IPS-20b (cell line): ENCODE measurements around the gene CLDN7.

Source experiments
- H3K27ac ChIP-seq: one replicate; pipeline ENCODE4 v1.5.1; 2013; ENCODE audit warnings: low read length
- H3K27me3 ChIP-seq: 2 replicates; pipeline ENCODE4 v1.6.1; 2013; ENCODE audit warnings: mild to moderate bottlenecking, low read length, inconsistent platforms; ENCODE audit not compliant: insufficient read depth
- H3K36me3 ChIP-seq: 2 replicates; pipeline ENCODE4 v1.6.1; 2013; ENCODE audit warnings: low read depth, mild to moderate bottlenecking, inconsistent platforms, low read length, moderate library complexity; ENCODE audit not compliant: insufficient read depth
- H3K4me1 ChIP-seq: 2 replicates; pipeline ENCODE4 v1.6.1; 2013; ENCODE audit warnings: mild to moderate bottlenecking, control low read depth, inconsistent platforms, low read length, moderate library complexity; ENCODE audit not compliant: insufficient read depth
- H3K4me3 ChIP-seq: 2 replicates; pipeline ENCODE4 v1.5.1; 2013; ENCODE audit warnings: mild to moderate bottlenecking, low read length, inconsistent platforms
- H3K9ac ChIP-seq: 2 replicates; pipeline ENCODE4 v1.6.1; 2013; ENCODE audit warnings: low read depth, mild to moderate bottlenecking, inconsistent platforms, low read length, moderate library complexity
- H3K9me3 ChIP-seq: 2 replicates; pipeline ENCODE4 v1.6.1; 2013; ENCODE audit warnings: mild to moderate bottlenecking, low read depth, low read length, inconsistent platforms; ENCODE audit not compliant: insufficient read depth

Gene CLDN7

GRCh38 chr17:7220593-7221277, 41.5 kb downstream of the CLDN7 start:
- H3K36me3 ChIP-seq: peaks cover 48% of the 10 kb centered on the region
- no peaks in the 10 kb centered on the region; the same call in 1 of the 2 replicates for H3K27me3 ChIP-seq
- H3K27ac ChIP-seq: no peak overlapping the region
- no peaks in the 10 kb centered on the region for H3K9me3 ChIP-seq
- H3K9ac ChIP-seq: peak overlapping the region; percentile 81
- H3K4me3 ChIP-seq: peak overlapping the region; percentile 80
- peaks cover 23% of the 10 kb centered on the region; the same call in 1 of the 2 replicates for H3K4me1 ChIP-seq

- Histone ChIP-seq H3K4me1 (peaks cover 29% of the 10 kb centered on the region; the same call in 1 of the 2 replicates), H3K4me3 (peak within 1 kb of the TSS; percentile 80), H3K9me3 (no peaks in the 10 kb centered on the region), H3K27me3 (no peaks in the 10 kb centered on the region; the same call in 1 of the 2 replicates), H3K27ac (no peak within 1 kb of the TSS), H3K36me3 (peaks cover 41% of the 10 kb centered on the region), H3K9ac (peak within 1 kb of the TSS; percentile 81)
These were observed 42.3 kb downstream of the CLDN7 start, which contains the start of the genes ACADVL and DLG4 for GRCh38 chr17:7219812-7220592. ACADVL (plus strand) TSS chr17:7219938; CDS start chr17:7219985, 47 bp downstream. DLG4 (minus strand) TSS chr17:7219836.

GRCh38 chr17:7219229-7219811, 43.0 kb downstream of the CLDN7 start:
- H3K27ac ChIP-seq: no peak overlapping the region
- peaks cover 31% of the 10 kb centered on the region; the same call in 1 of the 2 replicates for H3K4me1 ChIP-seq
- no peaks in the 10 kb centered on the region; the same call in 1 of the 2 replicates for H3K27me3 ChIP-seq
- H3K9me3 ChIP-seq: no peaks in the 10 kb centered on the region
- peak overlapping the region; percentile 81; the same call in 1 of the 2 replicates for H3K9ac ChIP-seq
- H3K4me3 ChIP-seq: peak overlapping the region; percentile 80
- H3K36me3 ChIP-seq: peaks cover 35% of the 10 kb centered on the region

GRCh38 chr17:7218758-7219157, 43.5 kb downstream of the CLDN7 start:
- H3K27ac ChIP-seq: no peak overlapping the region

GRCh38 chr17:7218166-7218565, 44.1 kb downstream of the CLDN7 start:
- Histone ChIP-seq H3K27ac (no peak overlapping the region), H3K9ac (peak overlapping the region; percentile 74; the same call in 1 of the 2 replicates), H3K4me1 (peaks cover 36% of the 10 kb centered on the region; the same call in 1 of the 2 replicates)

More at GRCh38 chr17:7218758-7219157, 43.5 kb downstream of the CLDN7 start:
- no peaks in the 10 kb centered on the region; the same call in 1 of the 2 replicates for H3K27me3 ChIP-seq
- peak overlapping the region; percentile 81; the same call in 1 of the 2 replicates for H3K9ac ChIP-seq
- peaks cover 31% of the 10 kb centered on the region; the same call in 1 of the 2 replicates for H3K4me1 ChIP-seq
- peaks cover 30% of the 10 kb centered on the region for H3K36me3 ChIP-seq
- H3K9me3 ChIP-seq: no peaks in the 10 kb centered on the region
- no peak overlapping the region for H3K4me3 ChIP-seq

GRCh38 chr17:7217113-7217987, 44.9 kb downstream of the CLDN7 start:
- Histone ChIP-seq H3K9ac (peak overlapping the region; percentile 74; the same call in 1 of the 2 replicates), H3K4me1 (peaks cover 37% of the 10 kb centered on the region; the same call in 1 of the 2 replicates), H3K9me3 (no peaks in the 10 kb centered on the region), H3K27ac (peak overlapping the region; percentile 63), H3K27me3 (no peaks in the 10 kb centered on the region; the same call in 1 of the 2 replicates), H3K36me3 (peaks cover 16% of the 10 kb centered on the region), H3K4me3 (peak overlapping the region; percentile 77)

More at GRCh38 chr17:7218166-7218565, 44.1 kb downstream of the CLDN7 start:
- Histone ChIP-seq H3K27me3 (no peaks in the 10 kb centered on the region; the same call in 1 of the 2 replicates), H3K36me3 (peaks cover 24% of the 10 kb centered on the region), H3K9me3 (no peaks in the 10 kb centered on the region), H3K4me3 (peak overlapping the region; percentile 63; the same call in 1 of the 2 replicates)

GRCh38 chr17:7216242-7217112, 45.8 kb downstream of the CLDN7 start:
- peaks cover 43% of the 10 kb centered on the region; the same call in 1 of the 2 replicates for H3K4me1 ChIP-seq
- peak overlapping the region; percentile 77 for H3K4me3 ChIP-seq
- no peak overlapping the region for H3K27ac ChIP-seq
- H3K27me3 ChIP-seq: no peaks in the 10 kb centered on the region; the same call in 1 of the 2 replicates
- H3K9me3 ChIP-seq: no peaks in the 10 kb centered on the region
- peaks cover 7% of the 10 kb centered on the region for H3K36me3 ChIP-seq
- H3K9ac ChIP-seq: peak overlapping the region; percentile 66; the same call in 1 of the 2 replicates

- Histone ChIP-seq H3K9me3 (no peaks in the 10 kb centered on the region), H3K4me1 (peaks cover 44% of the 10 kb centered on the region; the same call in 1 of the 2 replicates), H3K27me3 (no peaks in the 10 kb centered on the region; the same call in 1 of the 2 replicates), H3K27ac (peak overlapping the region; percentile 81), H3K36me3 (no peaks in the 10 kb centered on the region; the same call in 1 of the 2 replicates), H3K9ac (peak overlapping the region; percentile 67; the same call in 1 of the 2 replicates), H3K4me3 (peak overlapping the region; percentile 79)
These were observed 46.6 kb downstream of the CLDN7 start for GRCh38 chr17:7215652-7216180.

- H3K9ac ChIP-seq: peak overlapping the region; percentile 67; the same call in 1 of the 2 replicates
- peak overlapping the region; percentile 79 for H3K4me3 ChIP-seq
- H3K27ac ChIP-seq: peak overlapping the region; percentile 81
These were observed 47.1 kb downstream of the CLDN7 start for GRCh38 chr17:7215136-7215638.

More at GRCh38 chr17:7215136-7215638, 47.1 kb downstream of the CLDN7 start:
- Histone ChIP-seq H3K4me1 (peaks cover 48% of the 10 kb centered on the region; the same call in 1 of the 2 replicates), H3K36me3 (no peaks in the 10 kb centered on the region), H3K9me3 (no peaks in the 10 kb centered on the region), H3K27me3 (no peaks in the 10 kb centered on the region; the same call in 1 of the 2 replicates)
